ENCODE results near the gene OLIG1. TPM values are rescaled to one million over a fixed set of nuclear protein-coding genes. Genes with fewer than 3 reads are reported as not detected.

OLIG1 gene
- total and polyA plus RNA-seq, 3 donors from 2014 or later, result 3.9 to 5.1 (median 4.3) TPM

DNA sequence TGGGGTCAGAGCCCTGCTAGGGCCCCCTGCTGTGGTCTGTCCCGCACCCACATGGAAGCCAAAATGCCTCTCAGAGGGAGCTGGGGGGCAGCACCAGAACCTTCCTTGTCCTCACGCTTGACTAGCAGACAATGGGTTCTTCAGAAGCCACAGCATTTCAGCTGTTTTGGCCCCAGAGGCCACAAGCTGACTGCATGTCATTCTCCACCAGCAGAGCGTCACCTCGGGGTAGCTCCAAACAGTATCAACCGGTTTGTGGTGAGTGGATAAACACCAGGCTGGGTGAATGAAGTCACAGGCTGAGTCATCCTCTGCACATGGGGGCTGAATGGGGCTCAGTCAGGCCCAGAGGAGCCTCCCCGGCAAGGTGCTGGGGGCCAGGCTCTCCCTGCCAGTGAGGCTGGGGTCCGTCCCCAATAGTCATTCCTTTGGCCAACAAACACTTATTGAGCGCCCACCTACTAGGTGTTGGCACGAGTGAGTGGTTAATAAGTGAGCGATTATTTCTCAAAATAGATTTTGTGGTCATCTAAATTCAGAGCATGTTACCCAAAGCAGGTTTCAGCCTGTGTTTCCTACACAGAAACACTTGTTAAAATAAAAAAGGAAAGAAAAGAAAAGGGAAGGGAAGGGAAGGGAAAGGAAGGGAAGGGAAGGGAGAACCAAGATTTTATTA, 9.1 kb downstream of the OLIG1 start:
- intact Hi-C loops (cut with DNase I; ENCODE audit: low total_unique reads), result no loop called here
- no peak for DNase-seq
- Histone ChIP-seq H3K4me1 (no peaks in the 10 kb centered on the region), H3K27ac (no peak overlapping the region), H3K27me3 (no peaks in the 10 kb centered on the region), H3K36me3 (ENCODE audit: low read depth, missing control alignments) (no peaks in the 10 kb centered on the region), H3K9me3 (no peaks in the 10 kb centered on the region), H3K4me3 (no peak overlapping the region)
- WGBS, 2 donors, result 79% methylated on average over 10 of the region's 10 CpGs
- TF ChIP-seq CTCF (IDR thresholded peaks at IDR 0.05), result no peak
- no peak for TF ChIP-seq POLR2A (IDR thresholded peaks at IDR 0.05)

GRCh38 chr21:33080376-33080775, 10.4 kb downstream of the OLIG1 start:
- intact Hi-C loops (cut with DNase I; ENCODE audit: low total_unique reads), result no loop called here
- no peaks in the 10 kb centered on the region for H3K27me3 ChIP-seq
- no peak for DNase-seq
- TF ChIP-seq CTCF (IDR thresholded peaks at IDR 0.05) (no peak), POLR2A (IDR thresholded peaks at IDR 0.05) (no peak)
- H3K36me3 ChIP-seq (ENCODE audit: low read depth, missing control alignments), result no peaks in the 10 kb centered on the region
- WGBS, 2 donors, result 87 to 90% methylated on average over 3 of the region's 3 CpGs
- no peaks in the 10 kb centered on the region for H3K9me3 ChIP-seq
- no peak overlapping the region for H3K4me3 ChIP-seq
- no peaks in the 10 kb centered on the region for H3K4me1 ChIP-seq
- no peak overlapping the region for H3K27ac ChIP-seq

DNA sequence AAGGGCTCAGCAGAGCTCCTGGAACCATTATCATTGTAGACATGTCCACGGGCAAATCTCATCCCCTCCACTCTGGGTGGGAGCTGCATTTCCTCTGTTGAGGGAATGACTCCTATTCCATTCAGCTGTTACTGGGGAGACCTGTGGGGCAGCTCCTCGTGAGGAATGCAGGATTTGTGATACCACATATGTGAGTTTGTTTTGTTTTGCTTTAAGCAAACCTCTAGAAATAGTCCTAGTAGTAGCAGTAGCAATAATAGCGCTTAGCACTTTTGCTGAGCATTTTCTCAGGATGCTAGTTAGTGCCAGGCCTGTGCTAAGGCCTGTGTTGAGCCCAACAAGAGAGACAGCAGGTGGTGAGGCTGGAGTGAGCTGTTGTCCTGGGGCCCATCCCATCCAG, 10.8 kb downstream of the OLIG1 start:
- 78 to 82% methylated on average over 3 of the region's 3 CpGs for WGBS, 2 donors
- H3K27ac ChIP-seq, result no peak overlapping the region
- H3K4me3 ChIP-seq, result no peak overlapping the region
- H3K9me3 ChIP-seq, result no peaks in the 10 kb centered on the region
- H3K36me3 ChIP-seq (ENCODE audit: low read depth, missing control alignments), result no peaks in the 10 kb centered on the region
- intact Hi-C loops (cut with DNase I; ENCODE audit: low total_unique reads), result no loop called here
- TF ChIP-seq CTCF (IDR thresholded peaks at IDR 0.05), result no peak
- no peak for TF ChIP-seq POLR2A (IDR thresholded peaks at IDR 0.05)
- no peaks in the 10 kb centered on the region for H3K4me1 ChIP-seq
- no peaks in the 10 kb centered on the region for H3K27me3 ChIP-seq
- no peak for DNase-seq

DNA sequence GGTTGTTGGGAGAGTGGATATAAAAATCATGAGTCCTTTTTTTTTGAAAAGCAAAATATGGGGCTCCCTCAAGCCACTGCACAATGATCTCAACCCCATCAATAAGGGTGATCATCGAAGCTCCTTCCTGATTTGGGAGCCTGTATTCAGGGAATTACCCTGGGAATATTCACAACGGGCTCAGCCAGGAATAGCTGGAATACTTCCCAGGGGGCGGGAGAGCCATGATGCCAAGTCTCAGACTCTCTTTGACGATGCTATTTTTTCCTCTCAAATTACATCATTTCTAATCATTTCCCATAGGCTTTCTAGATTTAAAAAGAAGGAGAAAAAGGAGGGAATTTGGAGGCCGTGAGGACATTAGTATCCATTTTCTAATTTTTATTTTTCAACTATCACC, 18.4 kb downstream of the OLIG1 start:
- intact Hi-C loops (cut with DNase I; ENCODE audit: low total_unique reads), result no loop called here
- 65 to 76% methylated on average over 5 of the region's 5 CpGs for WGBS, 2 donors
- Histone ChIP-seq H3K36me3 (ENCODE audit: low read depth, missing control alignments) (no peaks in the 10 kb centered on the region), H3K27me3 (no peaks in the 10 kb centered on the region), H3K27ac (no peak overlapping the region), H3K4me1 (no peaks in the 10 kb centered on the region), H3K9me3 (no peaks in the 10 kb centered on the region), H3K4me3 (no peak overlapping the region)
- DNase-seq, result no peak
- TF ChIP-seq CTCF (IDR thresholded peaks at IDR 0.05), result no peak
- no peak for TF ChIP-seq POLR2A (IDR thresholded peaks at IDR 0.05)

Data from testis (tissue), 3 donors.